C1 segment of cervical spinal cord (tissue), 14 donors: Measurements from ENCODE around the gene CYP8B1.
"Not testable (repeated sequence)": the region's sequence is repeated elsewhere in the genome, so short reads cannot be mapped to it uniquely, and the experiment has no call there.

ENCODE experiments used
- DNase-seq, 14 donors: peaks; one replicate each; lab custom pipeline; 2025; lab: John Stamatoyannopoulos, UW

Gene CYP8B1

DNA sequence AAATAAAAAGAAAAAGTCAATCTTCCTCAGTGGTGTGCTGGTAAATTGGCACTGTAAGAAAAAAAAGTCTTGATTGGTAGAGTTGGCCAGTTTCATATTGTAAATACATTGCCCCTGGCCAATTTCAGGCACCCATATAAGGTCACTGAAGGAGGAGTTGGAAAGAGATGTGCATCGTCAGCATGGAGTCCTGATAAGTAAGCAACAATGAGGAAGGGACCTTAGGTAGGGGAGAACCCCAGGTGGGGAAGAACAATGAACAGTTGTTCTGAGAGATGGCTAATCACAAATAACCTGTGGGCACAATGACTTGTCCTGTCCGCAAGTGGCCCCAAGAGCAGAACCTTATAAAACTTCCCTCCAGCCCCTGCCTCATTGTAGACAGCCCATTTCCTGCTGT, 8.6 kb upstream of the CYP8B1 start:
- no peak for DNase-seq

DNA sequence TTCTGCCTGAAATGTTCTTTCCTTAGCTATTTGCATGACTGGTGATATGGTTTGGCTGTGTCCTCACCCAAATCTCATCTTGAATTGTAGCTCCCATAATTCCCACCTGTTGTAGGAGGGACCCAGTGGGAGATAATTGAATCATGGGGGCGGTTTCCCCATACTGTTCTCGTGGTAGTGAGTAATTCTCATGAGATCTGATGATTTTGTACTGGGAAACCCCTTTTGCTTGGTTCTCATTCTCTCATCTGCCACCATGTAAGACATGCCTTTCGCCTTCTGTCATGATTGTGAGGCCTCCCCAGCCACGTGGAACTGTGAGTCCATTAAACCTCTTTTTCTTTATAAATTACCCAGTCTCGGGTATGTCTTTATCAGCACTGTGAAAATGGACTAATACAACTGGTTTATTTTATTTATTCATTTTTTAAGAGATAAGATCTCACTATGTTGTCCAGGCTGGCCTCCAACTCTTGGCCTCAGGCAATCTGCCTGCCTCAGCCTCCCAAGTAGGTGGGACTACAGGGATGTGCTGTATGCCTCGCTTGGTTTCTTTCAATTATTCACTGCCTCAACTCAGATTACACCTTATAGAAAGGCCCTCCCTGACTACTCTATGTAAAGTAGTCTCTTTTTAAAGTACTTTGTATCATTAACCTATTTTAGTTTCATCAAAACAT, 7.7 kb upstream of the CYP8B1 start:
- DNase-seq: not testable (repeated sequence)

GRCh38 chr3:42880601-42881451, 5.1 kb upstream of the CYP8B1 start:
- DNase-seq: peak in 13 of 14 donors; percentile 30 to 83 (median 60)

DNA sequence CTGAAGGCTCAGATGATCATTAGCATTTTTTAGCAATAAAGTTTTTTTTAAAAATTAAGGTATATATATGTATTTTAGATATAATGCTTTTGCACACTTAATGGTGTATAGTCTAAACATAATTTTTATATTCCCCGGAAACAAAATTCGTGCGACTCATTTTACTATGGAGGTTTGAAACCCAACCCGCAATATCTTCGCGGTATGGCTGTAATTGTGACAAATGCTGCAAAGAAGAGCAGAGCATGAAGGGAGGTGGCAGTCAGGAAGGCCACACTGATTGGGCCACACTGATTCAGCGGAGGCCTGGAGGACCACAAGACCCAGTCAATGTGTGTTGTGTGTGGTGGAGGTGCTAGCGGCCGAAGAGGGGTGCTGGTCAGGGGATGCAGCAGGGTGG, 4.5 kb upstream of the CYP8B1 start:
- no peak for DNase-seq

GRCh38 chr3:42877881-42878280, 2.2 kb upstream of the CYP8B1 start:
- DNase-seq: no peak

DNA sequence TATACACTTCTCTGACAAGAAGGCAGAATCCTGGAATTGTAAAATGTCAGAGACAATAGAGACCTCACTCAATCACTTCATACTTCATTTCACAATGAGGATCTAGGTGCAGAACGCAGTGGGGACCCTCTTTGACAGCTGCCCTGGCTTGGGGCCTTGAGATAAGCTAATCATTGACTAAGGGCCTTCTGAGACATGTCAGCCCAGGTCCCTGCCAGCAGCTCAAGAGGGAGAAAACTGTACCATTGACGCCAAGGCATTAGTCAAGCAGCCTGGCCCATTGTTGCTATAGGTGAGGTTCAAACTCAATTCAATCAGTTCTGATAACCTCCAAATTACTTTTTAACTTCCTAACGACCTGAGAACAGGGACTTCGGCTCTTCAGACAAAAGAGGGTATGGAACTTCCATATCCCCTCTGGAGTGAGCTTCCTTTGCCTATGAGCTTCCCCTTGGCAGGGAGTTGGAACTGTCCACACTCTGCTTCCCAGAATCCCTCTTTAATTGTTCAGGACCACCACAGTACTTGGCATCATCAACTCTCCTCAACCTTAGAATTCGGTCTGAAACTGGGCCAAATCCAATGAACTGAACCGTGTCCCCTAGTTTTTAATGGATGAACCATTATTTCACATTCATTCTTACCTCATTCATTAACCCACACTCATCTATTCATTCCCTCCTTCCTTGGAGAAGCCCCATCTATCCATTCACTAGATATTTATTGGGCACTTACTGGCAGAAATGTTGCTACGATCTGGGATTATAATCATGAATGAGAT, 1.5 kb upstream of the CYP8B1 start:
- DNase-seq: no peak

DNA sequence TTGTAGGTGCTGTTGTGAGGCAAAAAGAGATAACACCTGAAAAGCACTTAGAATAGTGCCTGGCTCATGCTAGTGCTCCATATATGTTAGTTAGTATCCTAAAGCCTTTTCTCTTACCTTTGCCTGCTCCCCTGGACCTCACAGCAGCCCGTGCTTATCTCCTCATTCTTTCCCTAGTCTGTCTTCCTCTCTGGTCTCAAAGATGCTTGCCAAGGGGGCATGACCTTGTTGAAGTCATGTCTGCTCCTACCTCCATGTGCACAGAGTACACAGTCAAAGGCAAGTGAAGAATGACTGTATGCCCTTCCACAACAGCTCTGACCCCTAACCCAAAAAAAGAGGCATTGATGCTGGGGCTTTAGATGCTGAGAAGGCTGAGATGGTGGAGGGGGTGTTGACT, 722 bp upstream of the CYP8B1 start:
- DNase-seq: no peak

DNA sequence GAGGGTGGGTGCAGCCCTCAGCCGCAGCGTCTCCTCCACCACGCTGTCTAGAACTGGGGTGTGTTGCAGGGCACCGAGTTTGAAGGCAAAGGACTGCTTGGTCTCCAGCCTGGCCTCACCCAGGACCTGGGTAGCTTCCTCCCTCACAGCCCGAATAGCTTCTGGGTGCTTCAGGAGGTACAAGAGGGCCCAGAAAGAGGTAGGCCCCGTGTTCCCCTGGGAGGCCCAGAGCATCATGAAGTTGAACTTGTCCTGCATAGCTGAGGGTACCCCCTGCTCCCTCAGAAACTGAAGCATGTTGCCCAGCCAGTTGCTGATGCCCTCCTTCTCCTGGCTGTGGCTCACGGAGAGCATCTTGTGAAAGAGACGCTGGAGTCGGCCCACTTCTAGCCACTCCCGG, 930 bp downstream of the CYP8B1 start:
- no peak for DNase-seq

GRCh38 chr3:42873221-42873982, 2.3 kb downstream of the CYP8B1 start:
- DNase-seq: no peak

DNA sequence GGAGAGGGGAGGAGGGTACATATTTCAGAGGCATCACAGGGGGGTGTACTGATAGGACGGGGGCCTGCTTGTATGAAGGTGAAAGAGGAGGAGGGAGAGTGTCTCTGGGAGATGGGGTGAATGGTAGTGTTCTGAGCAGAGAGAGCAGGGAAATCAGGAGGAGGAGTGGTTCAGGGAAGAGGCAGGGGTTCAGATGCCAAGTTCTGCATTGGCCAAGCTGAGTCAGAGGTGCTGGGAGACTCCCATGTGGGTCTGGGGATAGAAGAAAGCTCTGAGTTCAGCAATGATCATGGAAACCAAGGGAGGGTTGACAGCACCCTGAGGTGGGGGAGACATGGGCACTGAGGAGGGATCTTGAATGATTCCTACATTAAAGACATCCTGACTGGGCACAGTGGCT, 3.0 kb downstream of the CYP8B1 start:
- no peak for DNase-seq

DNA sequence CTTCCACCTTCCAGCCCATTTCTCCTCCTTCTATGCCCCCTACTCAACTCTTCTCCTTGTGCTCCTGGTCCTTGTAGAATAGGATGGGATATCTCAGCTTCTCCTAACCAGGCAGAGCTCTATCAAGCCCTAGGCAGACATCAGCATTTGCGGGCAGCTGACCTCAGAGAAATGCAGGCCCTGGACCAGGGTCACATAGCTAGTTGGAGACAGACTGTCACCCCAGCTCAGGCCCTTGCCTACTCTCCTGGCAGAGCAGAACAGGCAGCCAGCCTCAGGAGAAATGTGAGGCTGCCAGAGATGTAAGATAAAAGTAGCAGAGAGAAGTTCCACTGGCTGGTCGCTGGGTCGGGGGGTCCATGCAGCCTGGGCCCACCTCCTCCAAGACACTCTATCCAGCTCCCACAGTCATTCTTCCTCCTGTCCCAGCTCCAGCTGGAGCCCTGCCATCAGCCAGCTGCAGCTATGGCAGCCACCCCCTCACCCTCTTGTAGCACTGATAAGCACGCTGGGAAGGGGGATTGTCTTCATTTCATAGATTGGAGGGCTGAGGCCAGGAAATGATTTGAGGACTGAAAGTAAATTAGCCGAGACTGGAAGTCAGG, 4.0 kb downstream of the CYP8B1 start:
- DNase-seq: no peak

DNA sequence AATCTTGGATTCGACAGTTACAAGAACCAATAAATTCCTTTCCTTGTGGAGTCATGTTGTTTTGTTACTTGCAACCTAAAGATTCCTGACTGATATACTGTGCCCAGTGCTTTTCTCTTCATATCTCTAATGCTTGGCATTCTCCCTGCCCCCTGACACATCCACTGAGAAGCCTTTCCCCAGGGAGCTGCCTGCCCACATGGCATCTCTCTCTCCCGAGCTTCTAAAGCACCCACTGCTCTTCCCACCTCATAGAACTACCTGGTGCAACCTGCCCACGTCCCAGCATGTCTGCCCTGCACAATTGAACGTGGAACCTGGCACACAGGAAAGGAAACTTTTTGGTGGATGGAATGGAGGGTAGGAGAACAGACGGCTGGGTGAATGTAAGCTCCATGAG, 6.8 kb downstream of the CYP8B1 start:
- no peak for DNase-seq

- no peak for DNase-seq
These were observed 8.5 kb downstream of the CYP8B1 start for GRCh38 chr3:42867138-42867537.

GRCh38 chr3:42865256-42865655, 10.4 kb downstream of the CYP8B1 start:
- DNase-seq: no peak

DNA sequence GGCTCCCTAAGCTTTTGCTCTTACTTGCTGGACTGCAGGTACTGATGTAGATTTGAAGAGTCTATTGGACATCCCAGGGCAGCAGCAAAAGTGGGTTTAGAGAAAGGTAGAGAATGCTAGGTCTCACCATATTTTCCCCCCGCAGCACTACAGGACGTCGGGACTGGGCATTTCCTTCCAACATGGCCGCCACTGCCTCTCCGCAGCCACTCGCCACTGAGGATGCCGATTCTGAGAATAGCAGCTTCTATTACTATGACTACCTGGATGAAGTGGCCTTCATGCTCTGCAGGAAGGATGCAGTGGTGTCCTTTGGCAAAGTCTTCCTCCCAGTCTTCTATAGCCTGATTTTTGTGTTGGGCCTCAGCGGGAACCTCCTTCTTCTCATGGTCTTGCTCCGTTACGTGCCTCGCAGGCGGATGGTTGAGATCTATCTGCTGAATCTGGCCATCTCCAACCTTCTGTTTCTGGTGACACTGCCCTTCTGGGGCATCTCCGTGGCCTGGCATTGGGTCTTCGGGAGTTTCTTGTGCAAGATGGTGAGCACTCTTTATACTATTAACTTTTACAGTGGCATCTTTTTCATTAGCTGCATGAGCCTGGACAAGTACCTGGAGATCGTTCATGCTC, 11.2 kb downstream of the CYP8B1 start:
- no peak for DNase-seq

GRCh38 chr3:42856544-42856943, 19.1 kb downstream of the CYP8B1 start:
- no peak for DNase-seq

DNA sequence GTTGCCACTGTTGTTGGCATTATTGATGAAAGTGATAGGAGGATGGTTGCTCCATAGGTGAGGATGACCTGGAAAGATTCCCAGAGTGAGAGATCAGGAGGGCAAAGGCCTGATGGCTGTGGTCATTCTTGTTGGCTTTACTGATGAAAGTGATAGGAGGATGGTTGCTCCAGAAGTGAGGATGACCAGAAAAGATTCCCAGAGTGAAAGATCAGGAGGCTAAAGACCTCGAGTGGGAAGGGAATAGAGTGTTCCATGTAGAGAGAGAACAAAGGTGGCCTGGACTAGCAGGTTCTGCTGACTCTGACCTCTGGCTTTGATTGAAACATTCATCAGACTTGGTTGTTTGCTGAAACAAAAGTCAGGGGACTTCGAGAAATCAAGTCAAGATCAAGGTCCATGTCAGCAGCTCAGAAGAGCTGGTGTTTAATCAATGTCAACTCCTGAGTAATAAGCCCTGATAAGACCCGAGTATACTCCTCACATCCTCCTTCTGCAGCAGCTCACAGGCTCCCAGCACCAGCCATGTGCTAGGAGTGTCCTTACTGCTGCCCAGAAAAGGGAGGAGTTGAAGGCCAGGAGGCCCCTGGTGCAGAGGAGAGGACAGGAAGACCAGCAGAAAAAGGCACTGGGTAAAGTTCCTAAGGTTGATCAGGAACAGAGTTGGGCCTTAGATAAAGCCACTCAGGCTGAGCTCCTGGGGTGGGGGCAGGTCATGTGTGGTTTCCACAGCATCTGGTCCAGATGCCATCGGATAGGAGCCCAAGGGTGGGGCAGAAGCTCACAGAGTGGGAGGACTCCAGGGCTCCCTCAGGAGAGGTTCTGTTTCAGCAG, 19.9 kb downstream of the CYP8B1 start:
- DNase-seq: no peak

DNA sequence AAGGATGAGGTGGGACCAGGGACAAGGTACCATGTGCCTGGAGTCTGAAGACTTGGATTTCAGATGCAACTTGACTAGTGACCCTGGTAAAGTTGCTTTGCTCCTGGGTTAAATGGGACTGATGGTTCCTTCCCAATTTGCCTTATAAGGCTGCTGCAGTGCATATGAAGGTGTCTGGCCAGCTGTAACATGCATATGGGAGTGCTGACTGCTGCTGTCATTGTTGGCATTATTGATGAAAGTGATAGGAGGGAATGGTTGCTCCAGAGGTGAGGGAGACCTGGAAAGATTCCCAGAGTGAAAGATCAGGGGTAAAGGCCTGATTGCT, 20.5 kb downstream of the CYP8B1 start:
- no peak for DNase-seq

GRCh38 chr3:42853739-42854302, 21.9 kb downstream of the CYP8B1 start:
- DNase-seq: no peak

DNA sequence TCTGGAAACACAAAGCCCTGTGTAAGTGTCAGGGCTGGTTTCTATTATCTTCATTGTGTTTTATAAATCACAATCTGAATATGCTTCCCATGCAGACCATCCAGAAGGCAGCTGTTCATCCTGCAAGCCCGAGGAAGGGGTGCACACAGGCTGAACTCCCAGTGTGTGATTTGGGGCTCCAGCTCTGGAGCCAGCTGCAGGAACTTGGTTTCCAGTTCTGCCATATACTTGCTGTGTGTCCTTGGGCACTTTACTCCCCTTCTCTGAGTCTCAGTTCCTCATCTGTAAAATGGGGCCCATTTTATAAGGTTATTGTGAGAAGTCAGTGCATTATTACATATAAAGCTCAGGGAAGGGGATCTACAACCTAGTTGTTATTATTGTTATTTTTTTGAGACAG, 22.6 kb downstream of the CYP8B1 start:
- no peak for DNase-seq
